ENCODE results near the gene POLR2E.
"Not testable (repeated sequence)": the region's sequence is repeated elsewhere in the genome, so short reads cannot be mapped to it uniquely, and the experiment has no call there.

The POLR2E gene

GRCh38 chr19:1094978-1095701 lies at the start of gene POLR2E:
POLR2E (minus strand) TSS chr19:1095375; CDS start chr19:1095315, 60 bp downstream.
- DNase-seq, result peak; percentile 97 to 98 (median 98)

GRCh38 chr19:1144741-1145140 lies 49.6 kb upstream of the POLR2E start:
- DNase-seq, result no peak

- DNase-seq, result no peak
Observed at GRCh38 chr19:1143828-1144399, 48.7 kb upstream of the POLR2E start.

DNA sequence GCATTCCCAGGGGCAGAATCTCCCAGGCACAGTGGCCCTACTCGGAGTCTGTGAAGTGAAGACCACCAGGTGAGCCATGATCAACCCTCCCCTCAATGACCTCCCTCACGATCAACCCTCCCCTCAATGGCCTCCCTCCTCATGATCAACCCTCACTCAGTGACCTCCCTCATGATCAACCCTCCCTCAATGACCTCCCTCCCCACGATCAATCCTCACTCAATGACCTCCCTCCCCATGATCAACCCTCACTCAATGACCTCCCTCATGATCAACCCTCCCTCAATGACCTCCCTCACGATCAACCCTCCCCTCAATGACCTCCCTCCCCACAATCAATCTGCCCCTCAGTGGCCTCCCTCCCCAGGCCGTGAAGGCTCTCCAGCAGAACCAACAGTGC lies 46.8 kb upstream of the POLR2E start:
- DNase-seq, result no peak

DNA sequence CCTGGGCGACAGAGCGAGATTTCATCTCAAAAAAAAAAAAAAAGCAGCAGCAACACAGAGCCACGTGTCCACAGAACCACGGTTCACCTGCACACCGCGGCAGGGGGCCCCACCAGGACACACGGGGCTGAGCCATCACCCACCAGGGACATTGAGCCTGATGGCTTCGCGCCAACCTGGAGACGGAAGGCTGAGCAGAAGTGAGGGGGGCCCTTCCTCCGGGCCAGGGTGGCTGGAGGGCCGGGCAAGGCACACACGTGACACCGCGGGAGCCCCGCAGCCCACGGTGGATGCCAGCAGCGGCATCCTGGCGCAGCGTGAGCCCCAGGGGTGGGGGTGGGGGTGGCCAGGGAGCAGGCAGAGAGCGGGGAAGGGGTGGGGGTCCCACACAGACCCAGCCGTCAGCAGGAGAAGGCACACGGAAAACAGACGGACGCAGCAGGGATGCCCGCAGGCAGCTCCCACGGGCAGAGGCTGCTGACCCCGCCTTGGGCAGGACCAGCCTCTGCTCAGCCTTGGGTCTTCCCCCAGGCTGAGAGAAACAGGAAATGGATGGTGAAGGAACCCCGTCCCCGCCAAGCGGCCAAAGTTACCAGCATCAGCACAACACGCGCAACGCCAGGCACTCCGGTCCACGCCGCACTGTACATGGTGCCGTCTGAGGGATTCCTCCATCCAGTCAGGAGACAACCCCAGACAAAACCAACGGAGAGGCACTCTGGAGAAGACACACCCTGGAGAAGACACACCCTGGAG lies 45.3 kb upstream of the POLR2E start:
- DNase-seq, result no peak

GRCh38 chr19:1139126-1139525 lies 44.0 kb upstream of the POLR2E start:
- DNase-seq, result no peak

DNA sequence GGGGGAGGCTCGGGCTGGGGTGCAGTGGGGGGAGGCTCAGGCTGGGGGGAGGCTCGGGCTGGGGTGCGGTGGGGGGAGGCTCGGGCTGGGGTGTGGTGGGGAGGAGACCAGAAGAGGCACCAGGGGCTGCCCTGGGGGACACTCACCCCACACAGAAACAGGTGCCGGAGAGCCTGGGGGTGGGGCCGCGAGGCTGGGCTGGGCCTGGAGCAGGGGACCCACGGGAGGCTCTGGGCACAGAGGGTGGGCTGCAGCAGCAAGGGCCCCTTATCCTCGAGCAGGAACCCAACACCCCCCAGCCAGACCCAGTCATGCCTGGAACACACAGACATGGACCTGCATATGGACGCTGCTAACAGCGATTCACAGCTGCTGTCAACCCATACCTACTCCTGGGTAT lies 42.9 kb upstream of the POLR2E start:
- DNase-seq, result no peak

GRCh38 chr19:1136621-1137317 lies 41.6 kb upstream of the POLR2E start:
- DNase-seq, result no peak

- no peak for DNase-seq
Observed at GRCh38 chr19:1136201-1136600, 41.0 kb upstream of the POLR2E start.

- DNase-seq, result no peak
Observed at GRCh38 chr19:1135454-1135853, 40.3 kb upstream of the POLR2E start.

DNA sequence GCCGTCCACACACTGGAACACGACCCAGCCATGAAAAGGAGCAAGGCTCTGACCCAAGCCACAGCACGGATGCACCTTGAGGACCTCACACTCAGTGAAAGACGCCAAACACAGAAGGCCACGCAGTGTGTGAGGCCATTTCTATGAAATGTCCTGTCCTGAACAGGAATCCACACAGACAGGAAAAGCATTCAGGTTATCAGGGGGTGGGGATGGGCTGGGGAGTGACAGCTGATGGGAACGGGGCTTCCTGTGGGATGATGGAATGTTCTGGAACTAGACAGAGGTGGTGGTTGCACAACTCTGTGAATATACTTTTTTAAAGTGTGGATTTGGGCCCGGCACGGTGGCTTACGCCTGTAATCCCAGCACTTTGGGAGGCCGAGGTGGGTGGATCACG lies 39.3 kb upstream of the POLR2E start:
- no peak for DNase-seq

DNA sequence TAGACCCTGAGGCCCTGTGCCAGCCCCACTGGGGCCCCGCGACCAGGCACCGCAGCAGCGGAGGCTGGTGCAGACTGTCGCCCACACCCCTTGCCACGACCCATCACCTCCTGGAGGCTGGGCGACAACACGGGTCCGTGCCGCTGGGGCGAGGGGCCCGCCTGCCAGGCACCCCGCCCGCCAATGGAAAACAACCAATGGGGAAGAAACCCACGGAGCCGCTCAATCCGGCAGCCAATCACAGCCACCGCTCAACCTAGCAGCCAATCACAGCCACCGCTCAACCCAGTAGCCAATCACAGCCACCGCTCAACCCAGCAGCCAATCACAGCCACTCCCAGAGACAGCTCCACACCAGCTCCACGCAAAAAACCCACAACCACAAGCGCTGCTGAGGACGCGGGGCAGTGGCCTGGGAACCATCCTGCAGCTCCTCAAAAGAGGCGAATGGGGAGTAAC lies 38.3 kb upstream of the POLR2E start:
- DNase-seq, result peak in 2 of 4 experiments; percentile 30 to 45

GRCh38 chr19:1132552-1133383 lies 37.6 kb upstream of the POLR2E start:
- DNase-seq, result peak in 1 of 4 experiments; percentile 56

DNA sequence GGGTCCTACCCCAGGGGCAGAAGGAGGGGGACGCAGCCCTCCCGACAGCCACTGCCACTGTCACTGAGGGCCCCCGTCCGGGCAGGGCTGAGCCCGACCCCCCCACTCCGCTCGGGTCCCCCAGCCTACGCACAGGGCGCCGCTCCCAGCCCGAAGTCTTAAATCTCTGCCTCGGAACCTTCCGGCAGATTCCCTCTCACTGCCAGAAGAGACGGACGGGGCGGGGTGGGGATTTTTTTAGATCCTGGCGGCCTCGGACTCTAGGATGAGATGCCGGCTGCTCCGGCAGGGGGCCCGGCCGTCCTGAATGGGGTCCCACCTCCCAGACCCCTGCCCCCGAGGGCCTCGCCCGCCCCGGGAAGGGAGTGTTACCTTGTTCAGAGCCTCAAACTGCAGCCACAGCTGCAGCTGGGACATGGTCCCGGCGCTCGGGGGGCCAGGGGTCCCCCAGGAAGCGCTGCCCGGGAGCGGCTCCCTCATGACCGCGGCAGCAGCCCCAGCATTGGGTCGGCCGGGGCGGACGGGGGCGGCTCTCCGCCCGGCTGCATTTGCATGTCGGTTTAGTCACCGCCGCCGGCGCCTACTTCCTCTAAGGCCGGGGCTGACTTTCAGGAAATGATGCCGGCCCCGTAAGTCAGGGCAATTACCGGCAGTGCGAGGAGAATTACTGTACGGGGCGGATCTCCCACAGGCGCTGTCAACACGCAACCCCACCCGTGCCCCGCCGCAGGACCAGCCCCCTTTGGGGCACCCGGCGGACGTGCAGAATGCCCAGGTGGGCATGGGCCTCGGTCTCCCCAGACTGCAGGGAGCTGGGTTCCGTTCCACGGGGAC lies 36.8 kb upstream of the POLR2E start:
- peak; percentile 56 to 88 (median 70) for DNase-seq

DNA sequence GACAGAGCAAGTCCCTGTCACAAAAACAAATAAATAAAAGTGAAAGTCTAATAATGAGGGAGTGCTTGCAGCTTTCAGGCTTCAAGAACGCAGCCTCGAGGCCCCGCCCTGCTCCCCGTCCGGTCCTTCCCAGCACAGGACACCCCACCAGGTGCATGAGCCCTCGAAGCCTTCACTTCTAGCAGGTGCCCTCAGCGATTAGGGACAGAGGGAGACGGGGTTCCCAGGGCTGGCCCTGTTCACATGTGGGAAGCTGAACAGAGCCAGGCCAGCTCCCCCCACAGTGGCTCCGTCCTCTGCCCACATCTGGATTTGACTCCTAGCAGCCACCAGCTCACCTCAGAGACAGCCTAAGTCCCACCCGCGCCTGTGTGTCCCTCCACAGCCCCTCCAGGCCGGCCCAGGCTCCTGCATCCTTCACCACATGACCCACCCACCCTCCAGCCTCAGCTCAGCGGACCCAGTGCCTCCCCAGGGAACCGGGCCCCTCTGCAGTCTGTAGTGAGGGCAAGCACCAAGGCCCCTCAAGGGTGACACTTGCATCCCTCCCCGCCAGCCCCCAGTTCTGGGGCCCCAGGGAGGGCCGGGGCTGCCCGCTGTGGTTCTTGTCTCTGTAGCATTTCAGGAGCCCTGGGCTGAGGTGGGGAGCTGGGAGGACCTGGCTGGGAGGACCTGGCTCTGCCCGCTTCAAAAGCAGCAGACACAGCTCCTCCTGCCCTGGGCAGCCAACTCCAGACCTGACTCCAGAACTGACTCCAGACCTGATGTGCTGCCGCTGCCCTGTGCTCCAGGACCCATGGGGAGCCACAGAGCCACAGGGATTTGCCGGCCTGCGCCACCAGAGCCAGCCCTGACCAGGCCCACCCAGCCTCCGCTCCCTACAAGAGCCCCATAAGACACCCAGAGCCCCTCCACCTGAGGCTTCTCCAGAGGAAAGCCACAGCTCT lies 35.9 kb upstream of the POLR2E start:
- DNase-seq, result peak in 2 of 4 experiments; percentile 54 to 59

DNA sequence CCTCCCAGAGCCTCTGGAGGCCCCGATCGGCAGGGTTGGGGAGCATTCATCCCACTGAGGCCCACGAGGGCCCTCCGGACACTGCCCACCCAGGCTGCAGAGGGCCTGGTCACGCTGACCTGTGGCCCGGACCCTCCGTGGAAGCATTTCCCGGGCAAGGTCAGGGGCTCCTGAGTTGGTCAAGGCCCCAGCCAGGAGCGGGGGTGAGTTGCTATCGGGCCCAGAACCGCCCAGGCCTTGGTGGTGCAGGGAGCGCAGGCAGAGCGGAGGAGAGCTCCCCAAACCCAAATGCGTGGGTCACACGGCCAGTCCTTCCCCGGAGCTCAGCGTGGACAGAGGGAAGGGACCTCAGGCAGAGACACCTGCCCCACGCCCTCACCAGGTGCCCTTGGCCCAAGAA lies 34.4 kb upstream of the POLR2E start:
- DNase-seq, result no peak

GRCh38 chr19:1129084-1129483 lies 33.9 kb upstream of the POLR2E start:
- DNase-seq, result not testable (repeated sequence)

GRCh38 chr19:1128106-1128505 lies 32.9 kb upstream of the POLR2E start:
- no peak for DNase-seq

DNA sequence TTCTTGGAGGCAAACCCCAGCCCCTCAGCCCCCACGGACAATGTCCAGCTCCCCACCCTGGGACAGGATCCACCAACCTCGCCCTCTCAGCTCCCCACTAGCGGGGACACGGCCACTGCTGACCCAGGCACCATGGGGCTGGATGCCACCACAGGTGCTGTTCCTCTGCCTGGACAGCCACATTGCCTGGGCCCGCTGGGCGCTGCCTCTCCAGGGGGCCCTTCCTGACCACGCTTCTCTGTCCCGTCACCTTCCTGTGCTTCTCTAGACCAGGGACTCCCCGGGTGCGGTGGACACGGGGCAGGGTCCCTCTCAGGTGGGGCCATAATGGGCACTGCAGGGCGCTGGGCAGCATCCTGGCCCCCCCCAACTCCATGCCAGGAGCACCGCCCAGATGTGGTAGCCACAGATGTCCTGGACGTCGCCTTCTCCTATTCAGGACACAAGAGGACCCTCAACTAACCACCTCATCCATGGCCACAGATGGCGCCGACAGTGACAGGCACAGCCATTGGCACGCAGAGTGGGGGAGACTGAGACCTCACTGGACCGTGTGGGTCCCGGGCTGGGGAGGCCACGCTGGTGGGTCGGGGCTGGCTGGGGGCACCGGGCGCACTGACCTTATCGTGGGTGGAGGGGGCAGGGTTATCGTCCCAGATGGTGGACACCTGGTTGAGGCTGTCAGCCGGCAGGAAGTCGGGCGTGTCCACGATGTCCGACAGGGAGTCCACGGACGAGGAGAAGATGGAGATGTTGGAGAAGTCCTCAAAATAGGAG lies 32.0 kb upstream of the POLR2E start:
- no peak for DNase-seq

Data from activated naive CD4-positive, alpha-beta T cell (primary cell).